ENCODE data around the gene PVALEF.
A peak's percentile ranks its signal among the peaks of the same experiment; 100 is the strongest.

The PVALEF gene

DNA sequence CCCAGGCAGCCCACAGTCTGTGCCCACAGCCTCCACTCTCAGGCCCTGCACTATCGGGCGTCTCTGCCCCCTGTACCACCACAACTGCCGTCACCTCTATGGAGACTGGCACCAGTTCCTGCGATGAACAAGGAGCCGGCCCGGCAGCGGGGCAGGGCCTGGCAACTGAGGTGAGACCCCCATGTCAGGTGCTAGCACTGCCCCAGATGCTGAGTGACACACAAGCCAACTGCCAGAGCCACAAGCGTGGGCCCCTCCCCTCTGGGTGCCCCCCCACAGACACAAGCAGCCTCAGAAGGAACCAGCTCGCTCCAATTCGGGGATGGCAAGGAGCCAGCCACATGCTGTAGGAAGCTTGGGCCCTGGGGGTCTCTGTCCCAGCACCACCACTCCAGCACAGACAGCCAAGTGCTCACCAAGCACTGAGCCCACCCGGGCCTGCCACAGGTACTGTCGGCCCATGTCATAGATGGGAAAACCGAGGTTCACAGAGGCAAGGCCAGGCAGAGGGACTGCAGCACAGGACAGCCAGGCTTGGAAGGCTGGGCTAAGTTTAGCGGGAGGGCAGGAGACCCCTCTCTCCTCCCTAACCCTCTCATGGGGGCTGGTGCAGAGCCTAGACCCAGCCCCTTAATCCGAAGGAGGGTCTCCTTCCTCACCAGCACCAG, 1.5 kb upstream of the PVALEF start:
- 88% methylated on average over 15 of the region's 15 CpGs for WGBS
- Histone ChIP-seq H2BK12ac (ENCODE audit: low read length in 2 of 2) (no peak overlapping the region), H2BK15ac (ENCODE audit: low read depth, poor library complexity, severe bottlenecking) (no peak overlapping the region), H3K4ac (ENCODE audit: low read depth in 1 of 2, low read length in 2 of 2) (no peak overlapping the region), H3K27ac (ENCODE audit: low read length, poor library complexity, severe bottlenecking) (no peak overlapping the region), H3K14ac (ENCODE audit: low read length in 2 of 2) (no peak overlapping the region), H3K4me1 (ENCODE audit: control insufficient read depth, insufficient read depth, low read depth, low read length) (peaks cover 8% of the 10 kb centered on the region), H3K18ac (ENCODE audit: low read depth in 1 of 2, low read length in 2 of 2) (no peak overlapping the region), H2BK5ac (ENCODE audit: low read depth, low read length, poor library complexity, severe bottlenecking) (no peak overlapping the region), H3K36me3 (ENCODE audit: control insufficient read depth in 1 of 2, insufficient read depth in 2 of 2, low read depth in 1 of 2, low read length in 2 of 2) (no peaks in the 10 kb centered on the region), H4K91ac (ENCODE audit: low read length) (no peak overlapping the region), H3K9me3 (ENCODE audit: control insufficient read depth, low read length) (no peaks in the 10 kb centered on the region), H3K23ac (ENCODE audit: low read length in 2 of 2) (no peak overlapping the region), H2AK5ac (ENCODE audit: low read length, severe bottlenecking) (no peak overlapping the region), H2AFZ (ENCODE audit: low read depth, low read length) (no peak overlapping the region), H3K79me1 (replicated peaks; ENCODE audit: low read length, poor library complexity, severe bottlenecking) (no peaks in the 10 kb centered on the region), H3K27me3 (ENCODE audit: control insufficient read depth in 1 of 2, insufficient read depth in 1 of 2, low read length in 2 of 2) (peaks cover 53 to 75% of the 10 kb centered on the region in 2 experiments), H3K9ac (ENCODE audit: low read length) (no peak overlapping the region), H2BK120ac (ENCODE audit: low read depth, low read length) (no peak overlapping the region), H3K4me2 (ENCODE audit: low read length, poor library complexity, severe bottlenecking) (no peak overlapping the region), H4K8ac (ENCODE audit: low read length) (no peak overlapping the region), H3K4me3 (ENCODE audit: insufficient read depth in 1 of 2, low read depth in 1 of 2, low read length in 2 of 2) (no peak overlapping the region)
- no peak for DNase-seq

DNA sequence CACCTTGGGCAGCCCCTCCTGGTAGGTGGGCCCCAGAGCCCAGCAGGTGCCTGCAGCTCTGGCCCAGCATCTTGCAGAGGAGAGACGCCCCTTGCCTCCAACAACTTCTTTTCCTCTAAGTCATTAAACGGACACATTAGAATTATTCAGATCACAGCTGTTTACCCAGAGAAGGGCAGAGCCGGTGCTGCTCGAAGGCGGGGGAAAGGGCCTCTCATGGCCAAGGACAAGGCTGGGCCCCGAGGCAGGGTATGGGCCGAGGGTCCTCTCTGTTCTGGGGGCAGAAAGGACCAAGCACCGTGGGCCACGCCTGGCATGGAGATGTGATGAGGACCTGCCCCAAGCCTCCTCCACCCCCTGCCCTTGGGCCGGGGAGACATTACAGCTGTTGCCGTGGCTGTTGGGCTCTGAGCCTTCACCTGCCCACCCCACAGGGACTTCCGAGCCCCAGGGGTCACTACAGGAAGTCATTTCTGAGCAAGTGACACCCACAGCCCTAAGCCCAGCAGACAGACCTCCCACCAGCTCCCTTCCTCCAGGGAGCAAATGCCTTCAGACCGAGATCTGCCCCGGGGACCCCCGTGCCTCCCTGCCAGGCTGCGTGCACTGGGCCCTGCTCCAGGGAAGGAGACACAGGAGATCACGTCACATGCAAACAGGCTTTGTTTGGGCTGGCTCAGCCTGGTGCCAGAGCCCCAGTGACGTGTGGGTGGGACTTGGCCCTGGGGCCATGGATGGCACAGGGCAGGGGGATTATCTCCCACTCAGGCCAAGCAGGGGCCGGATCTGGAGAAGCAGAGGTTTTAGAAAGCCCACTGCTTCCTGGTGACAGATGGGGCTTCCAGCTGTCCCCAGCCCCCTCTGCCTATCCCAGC, 699 bp upstream of the PVALEF start:
- 76% methylated on average over 19 of the region's 19 CpGs for WGBS
- Histone ChIP-seq H3K9me3 (ENCODE audit: control insufficient read depth, low read length) (no peaks in the 10 kb centered on the region), H3K14ac (ENCODE audit: low read length in 2 of 2) (no peak overlapping the region), H3K27me3 (ENCODE audit: control insufficient read depth in 1 of 2, insufficient read depth in 1 of 2, low read length in 2 of 2) (peaks cover 55 to 77% of the 10 kb centered on the region in 2 experiments), H4K8ac (ENCODE audit: low read length) (no peak overlapping the region), H3K23ac (ENCODE audit: low read length in 2 of 2) (no peak overlapping the region), H3K4me2 (ENCODE audit: low read length, poor library complexity, severe bottlenecking) (no peak overlapping the region), H2AK5ac (ENCODE audit: low read length, severe bottlenecking) (no peak overlapping the region), H2AFZ (ENCODE audit: low read depth, low read length) (no peak overlapping the region), H3K4me3 (ENCODE audit: insufficient read depth in 1 of 2, low read depth in 1 of 2, low read length in 2 of 2) (no peak overlapping the region), H3K18ac (ENCODE audit: low read depth in 1 of 2, low read length in 2 of 2) (no peak overlapping the region), H3K4me1 (ENCODE audit: control insufficient read depth, insufficient read depth, low read depth, low read length) (peaks cover 8% of the 10 kb centered on the region), H3K36me3 (ENCODE audit: control insufficient read depth in 1 of 2, insufficient read depth in 2 of 2, low read depth in 1 of 2, low read length in 2 of 2) (no peaks in the 10 kb centered on the region), H3K79me1 (replicated peaks; ENCODE audit: low read length, poor library complexity, severe bottlenecking) (no peaks in the 10 kb centered on the region), H2BK15ac (ENCODE audit: low read depth, poor library complexity, severe bottlenecking) (no peak overlapping the region), H2BK5ac (ENCODE audit: low read depth, low read length, poor library complexity, severe bottlenecking) (no peak overlapping the region), H3K9ac (ENCODE audit: low read length) (no peak overlapping the region), H3K27ac (ENCODE audit: low read length, poor library complexity, severe bottlenecking) (no peak overlapping the region), H3K4ac (ENCODE audit: low read depth in 1 of 2, low read length in 2 of 2) (no peak overlapping the region), H4K91ac (ENCODE audit: low read length) (peak overlapping the region; percentile 36), H2BK120ac (ENCODE audit: low read depth, low read length) (no peak overlapping the region), H2BK12ac (ENCODE audit: low read length in 2 of 2) (no peak overlapping the region)
- DNase-seq: no peak

GRCh38 chr17:81166033-81166492, 756 bp downstream of the PVALEF start, which contains the start of gene AATK:
Gene AATK, minus strand, starts transcription at chr17:81166221. Its CDS starts 229 bp downstream, at chr17:81165992.
- no peak within 1 kb of the TSS for H3K27ac ChIP-seq (ENCODE audit: low read length, poor library complexity, severe bottlenecking)
- H3K23ac ChIP-seq (ENCODE audit: low read length in 2 of 2): no peak within 1 kb of the TSS
- H3K14ac ChIP-seq (ENCODE audit: low read length in 2 of 2): no peak within 1 kb of the TSS
- peaks cover 55 to 77% of the 10 kb centered on the region in 2 experiments for H3K27me3 ChIP-seq (ENCODE audit: control insufficient read depth in 1 of 2, insufficient read depth in 1 of 2, low read length in 2 of 2)
- peak within 1 kb of the TSS; percentile 33 for H4K8ac ChIP-seq (ENCODE audit: low read length)
- no peak within 1 kb of the TSS for H2BK120ac ChIP-seq (ENCODE audit: low read depth, low read length)
- H2AK5ac ChIP-seq (ENCODE audit: low read length, severe bottlenecking): no peak within 1 kb of the TSS
- H3K79me1 ChIP-seq (replicated peaks; ENCODE audit: low read length, poor library complexity, severe bottlenecking): no peaks in the 10 kb centered on the region
- no peak within 1 kb of the TSS for H3K18ac ChIP-seq (ENCODE audit: low read depth in 1 of 2, low read length in 2 of 2)
- H3K9ac ChIP-seq (ENCODE audit: low read length): no peak within 1 kb of the TSS
- no peaks in the 10 kb centered on the region for H3K9me3 ChIP-seq (ENCODE audit: control insufficient read depth, low read length)
- H3K36me3 ChIP-seq (ENCODE audit: control insufficient read depth in 1 of 2, insufficient read depth in 2 of 2, low read depth in 1 of 2, low read length in 2 of 2): no peaks in the 10 kb centered on the region
- H2BK5ac ChIP-seq (ENCODE audit: low read depth, low read length, poor library complexity, severe bottlenecking): no peak within 1 kb of the TSS
- H2BK15ac ChIP-seq (ENCODE audit: low read depth, poor library complexity, severe bottlenecking): peak within 1 kb of the TSS; percentile 36
- no peak within 1 kb of the TSS for H4K91ac ChIP-seq (ENCODE audit: low read length)
- H3K4me3 ChIP-seq (ENCODE audit: insufficient read depth in 1 of 2, low read depth in 1 of 2, low read length in 2 of 2): peak within 1 kb of the TSS; percentile 24 to 33
- peak within 1 kb of the TSS; percentile 67 for H3K4me2 ChIP-seq (ENCODE audit: low read length, poor library complexity, severe bottlenecking)
- WGBS: 4% methylated on average over 19 of the region's 62 CpGs
- H2BK12ac ChIP-seq (ENCODE audit: low read length in 2 of 2): no peak within 1 kb of the TSS
- no peak within 1 kb of the TSS for H2AFZ ChIP-seq (ENCODE audit: low read depth, low read length)
- no peak within 1 kb of the TSS for H3K4ac ChIP-seq (ENCODE audit: low read depth in 1 of 2, low read length in 2 of 2)
- DNase-seq: no peak
- H3K4me1 ChIP-seq (ENCODE audit: control insufficient read depth, insufficient read depth, low read depth, low read length): peaks cover 8% of the 10 kb centered on the region

- WGBS: 82% methylated on average over 4 of the region's 4 CpGs
- no peak overlapping the region for H4K91ac ChIP-seq (ENCODE audit: low read length)
- H3K36me3 ChIP-seq (ENCODE audit: control insufficient read depth in 1 of 2, insufficient read depth in 2 of 2, low read depth in 1 of 2, low read length in 2 of 2): no peaks in the 10 kb centered on the region
- H2BK15ac ChIP-seq (ENCODE audit: low read depth, poor library complexity, severe bottlenecking): no peak overlapping the region
- no peak overlapping the region for H3K14ac ChIP-seq (ENCODE audit: low read length in 2 of 2)
- peaks cover 54 to 72% of the 10 kb centered on the region in 2 experiments for H3K27me3 ChIP-seq (ENCODE audit: control insufficient read depth in 1 of 2, insufficient read depth in 1 of 2, low read length in 2 of 2)
- no peak overlapping the region for H2AK5ac ChIP-seq (ENCODE audit: low read length, severe bottlenecking)
- no peak overlapping the region for H3K4me3 ChIP-seq (ENCODE audit: insufficient read depth in 1 of 2, low read depth in 1 of 2, low read length in 2 of 2)
- H3K4me2 ChIP-seq (ENCODE audit: low read length, poor library complexity, severe bottlenecking): no peak overlapping the region
- H3K18ac ChIP-seq (ENCODE audit: low read depth in 1 of 2, low read length in 2 of 2): no peak overlapping the region
- no peak overlapping the region for H3K27ac ChIP-seq (ENCODE audit: low read length, poor library complexity, severe bottlenecking)
- no peak overlapping the region for H2BK12ac ChIP-seq (ENCODE audit: low read length in 2 of 2)
- no peak overlapping the region for H2BK5ac ChIP-seq (ENCODE audit: low read depth, low read length, poor library complexity, severe bottlenecking)
- H2AFZ ChIP-seq (ENCODE audit: low read depth, low read length): no peak overlapping the region
- H2BK120ac ChIP-seq (ENCODE audit: low read depth, low read length): no peak overlapping the region
- no peak overlapping the region for H4K8ac ChIP-seq (ENCODE audit: low read length)
- H3K9ac ChIP-seq (ENCODE audit: low read length): no peak overlapping the region
- no peak overlapping the region for H3K23ac ChIP-seq (ENCODE audit: low read length in 2 of 2)
- H3K4me1 ChIP-seq (ENCODE audit: control insufficient read depth, insufficient read depth, low read depth, low read length): peaks cover 8% of the 10 kb centered on the region
- H3K9me3 ChIP-seq (ENCODE audit: control insufficient read depth, low read length): no peaks in the 10 kb centered on the region
- no peak for DNase-seq
- no peaks in the 10 kb centered on the region for H3K79me1 ChIP-seq (replicated peaks; ENCODE audit: low read length, poor library complexity, severe bottlenecking)
- H3K4ac ChIP-seq (ENCODE audit: low read depth in 1 of 2, low read length in 2 of 2): no peak overlapping the region
Measured at GRCh38 chr17:81167194-81167524, 1.9 kb downstream of the PVALEF start.

All from mesenchymal stem cell (in vitro differentiated cells and primary cell).